UCSD-AML1 (cell line): ENCODE measurements around the gene AMPD2.

Experiments used
- DNase-seq: peaks from one replicate; lab custom pipeline; 2025; ENCODE audit not compliant: unreplicated experiment; lab: John Stamatoyannopoulos, UW

AMPD2 gene

DNA sequence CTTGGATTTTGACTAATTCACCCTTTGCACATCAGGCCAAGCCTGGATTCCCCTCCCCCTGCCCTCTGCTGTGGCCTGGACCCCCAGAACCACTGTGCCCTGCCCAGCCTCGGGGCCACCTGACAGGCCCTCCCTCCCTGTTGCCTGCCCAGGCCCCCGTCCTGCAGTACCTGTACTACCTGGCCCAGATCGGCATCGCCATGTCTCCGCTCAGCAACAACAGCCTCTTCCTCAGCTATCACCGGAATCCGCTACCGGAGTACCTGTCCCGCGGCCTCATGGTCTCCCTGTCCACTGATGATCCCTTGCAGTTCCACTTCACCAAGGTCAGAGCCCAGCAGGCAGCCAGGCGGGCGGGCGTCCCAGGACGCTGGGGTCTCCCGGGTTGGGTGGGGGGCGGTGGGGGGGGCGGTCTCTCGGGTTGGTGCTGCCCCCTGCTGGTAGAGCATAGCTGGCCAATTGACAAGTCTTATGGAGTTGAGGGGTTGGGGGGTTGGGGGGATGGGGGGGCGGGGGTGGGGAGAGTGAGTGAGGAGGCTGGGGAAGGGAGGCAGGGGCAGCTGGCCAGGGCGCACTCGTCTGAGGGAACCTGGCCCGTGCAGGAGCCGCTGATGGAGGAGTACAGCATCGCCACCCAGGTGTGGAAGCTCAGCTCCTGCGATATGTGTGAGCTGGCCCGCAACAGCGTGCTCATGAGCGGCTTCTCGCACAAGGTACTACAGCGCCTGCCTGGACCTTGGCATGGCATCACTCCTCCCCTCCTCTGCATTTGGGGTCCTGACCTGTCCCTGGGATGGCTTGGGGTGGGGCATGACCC, 10.7 kb downstream of the AMPD2 start:
- DNase-seq, result no peak

DNA sequence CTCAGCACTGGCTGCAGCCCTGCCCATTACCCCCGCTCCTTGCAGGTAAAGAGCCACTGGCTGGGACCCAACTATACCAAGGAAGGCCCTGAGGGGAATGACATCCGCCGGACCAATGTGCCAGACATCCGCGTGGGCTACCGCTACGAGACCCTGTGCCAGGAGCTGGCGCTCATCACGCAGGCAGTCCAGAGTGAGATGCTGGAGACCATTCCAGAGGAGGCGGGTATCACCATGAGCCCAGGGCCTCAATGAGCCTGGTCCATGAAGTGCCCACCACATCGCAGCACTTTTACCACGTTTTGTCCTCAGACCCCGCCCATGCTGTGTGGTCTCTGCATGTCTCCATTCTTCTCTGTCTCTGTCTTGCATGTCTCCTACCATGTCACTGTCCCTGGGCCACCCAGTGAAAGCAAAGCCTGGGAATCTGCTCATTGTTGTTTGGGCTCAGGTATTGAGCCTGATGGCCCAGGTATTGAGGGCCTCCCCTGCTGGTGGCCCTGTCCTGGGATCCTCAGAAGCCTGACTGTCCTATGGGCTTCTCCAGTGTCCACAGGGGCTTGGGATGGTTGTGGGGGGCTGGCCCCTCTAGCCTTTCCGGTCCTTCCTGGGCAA, 11.4 kb downstream of the AMPD2 start:
- DNase-seq, result no peak

DNA sequence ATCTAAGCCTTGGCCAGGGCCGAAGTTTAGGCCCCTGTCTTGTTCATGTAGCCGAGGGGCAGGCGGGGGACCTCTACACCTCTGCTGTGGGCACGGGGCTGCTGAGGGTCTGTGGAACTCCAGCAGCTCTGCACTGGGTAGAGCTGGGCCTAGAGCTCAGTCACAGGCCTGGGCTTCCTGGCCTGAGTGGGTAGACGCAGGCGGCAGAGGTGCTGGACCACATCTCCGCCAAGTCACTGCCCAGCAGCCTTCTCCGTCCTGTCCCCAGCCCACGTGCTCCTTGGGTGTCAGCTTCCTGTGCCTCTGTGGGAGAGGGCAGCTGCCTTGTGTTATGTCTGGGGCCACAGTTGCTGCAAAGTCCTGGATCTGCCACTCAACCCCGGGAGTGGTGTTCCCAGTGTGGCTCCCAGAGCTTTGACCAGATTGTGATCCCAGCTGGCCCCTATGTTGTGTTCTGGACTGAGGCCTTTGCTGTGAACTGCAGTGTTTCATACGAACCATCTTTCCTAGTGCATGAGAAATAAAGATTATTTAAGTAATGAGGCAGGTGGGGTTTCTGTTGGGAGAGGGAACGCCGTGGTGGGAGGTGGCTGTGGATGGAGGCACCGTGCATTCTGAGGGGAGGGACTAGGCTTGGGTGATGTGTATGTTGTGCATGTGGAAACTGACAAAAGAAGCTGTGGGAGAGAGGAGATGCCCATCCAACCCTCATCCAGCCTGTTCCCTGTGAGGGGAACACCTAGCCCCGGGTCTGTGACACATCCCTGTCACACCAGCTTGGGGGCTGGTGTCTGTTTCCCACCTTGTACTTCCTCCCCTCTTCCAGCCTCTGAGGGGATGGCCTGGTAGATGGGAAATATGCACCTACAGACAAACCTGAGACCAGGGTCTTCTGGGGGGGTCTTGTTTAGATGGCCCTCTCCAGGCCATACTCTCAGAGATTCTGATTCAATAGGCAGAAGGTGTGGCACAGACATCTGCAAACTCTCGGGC, 12.2 kb downstream of the AMPD2 start:
- no peak for DNase-seq

DNA sequence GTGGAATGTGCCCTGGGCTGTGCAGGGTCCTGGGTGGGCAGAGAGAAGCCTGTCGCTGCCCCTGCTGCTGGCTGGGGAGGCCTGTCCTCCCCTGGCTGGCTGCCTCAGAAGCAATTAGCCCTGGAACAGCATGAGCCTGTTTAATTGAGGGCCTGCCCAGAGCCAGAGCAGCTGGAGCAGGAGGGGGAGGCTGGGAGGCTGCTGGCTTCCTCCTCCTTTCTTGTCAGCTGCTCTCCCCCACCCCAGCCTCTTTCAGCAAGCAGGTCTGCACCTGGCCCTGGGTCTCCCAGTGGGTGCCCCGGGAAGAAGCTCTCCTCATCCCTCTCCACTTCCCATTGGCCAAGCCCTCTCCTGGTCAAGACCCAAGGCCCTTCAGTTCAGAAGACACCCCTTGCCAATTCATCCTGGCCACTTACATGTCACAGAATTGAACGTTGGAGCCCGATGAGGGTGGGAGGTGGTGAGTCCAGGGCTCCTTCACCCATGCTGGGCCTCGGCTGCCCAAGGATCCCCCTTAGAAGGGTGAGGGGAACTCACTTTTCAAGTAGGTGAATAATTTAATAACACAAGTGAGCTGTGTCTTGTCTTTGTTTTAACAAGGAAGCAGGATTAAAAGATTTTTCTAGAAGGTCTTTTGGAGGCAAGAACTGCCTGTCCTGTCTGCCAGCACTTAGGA, 13.2 kb downstream of the AMPD2 start:
- no peak for DNase-seq

DNA sequence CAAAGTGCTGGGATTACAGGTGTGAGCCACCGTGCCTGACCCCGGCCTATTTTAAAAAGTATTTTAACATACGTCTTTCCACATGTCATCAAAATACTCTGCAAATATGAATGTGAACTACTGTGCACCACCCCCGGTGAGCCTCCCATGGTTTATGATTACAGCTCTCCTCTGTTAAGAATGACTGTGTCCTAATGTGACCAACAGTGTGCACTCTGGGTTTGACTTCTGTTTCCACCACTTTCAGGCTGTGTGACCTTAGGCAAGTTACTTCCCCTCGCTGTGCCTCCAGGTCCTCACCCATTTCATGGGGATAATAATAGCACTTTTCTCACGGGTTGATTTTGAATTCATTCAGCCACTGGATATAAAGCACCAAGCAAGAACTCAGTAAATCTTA, 14.7 kb downstream of the AMPD2 start:
- DNase-seq, result no peak

DNA sequence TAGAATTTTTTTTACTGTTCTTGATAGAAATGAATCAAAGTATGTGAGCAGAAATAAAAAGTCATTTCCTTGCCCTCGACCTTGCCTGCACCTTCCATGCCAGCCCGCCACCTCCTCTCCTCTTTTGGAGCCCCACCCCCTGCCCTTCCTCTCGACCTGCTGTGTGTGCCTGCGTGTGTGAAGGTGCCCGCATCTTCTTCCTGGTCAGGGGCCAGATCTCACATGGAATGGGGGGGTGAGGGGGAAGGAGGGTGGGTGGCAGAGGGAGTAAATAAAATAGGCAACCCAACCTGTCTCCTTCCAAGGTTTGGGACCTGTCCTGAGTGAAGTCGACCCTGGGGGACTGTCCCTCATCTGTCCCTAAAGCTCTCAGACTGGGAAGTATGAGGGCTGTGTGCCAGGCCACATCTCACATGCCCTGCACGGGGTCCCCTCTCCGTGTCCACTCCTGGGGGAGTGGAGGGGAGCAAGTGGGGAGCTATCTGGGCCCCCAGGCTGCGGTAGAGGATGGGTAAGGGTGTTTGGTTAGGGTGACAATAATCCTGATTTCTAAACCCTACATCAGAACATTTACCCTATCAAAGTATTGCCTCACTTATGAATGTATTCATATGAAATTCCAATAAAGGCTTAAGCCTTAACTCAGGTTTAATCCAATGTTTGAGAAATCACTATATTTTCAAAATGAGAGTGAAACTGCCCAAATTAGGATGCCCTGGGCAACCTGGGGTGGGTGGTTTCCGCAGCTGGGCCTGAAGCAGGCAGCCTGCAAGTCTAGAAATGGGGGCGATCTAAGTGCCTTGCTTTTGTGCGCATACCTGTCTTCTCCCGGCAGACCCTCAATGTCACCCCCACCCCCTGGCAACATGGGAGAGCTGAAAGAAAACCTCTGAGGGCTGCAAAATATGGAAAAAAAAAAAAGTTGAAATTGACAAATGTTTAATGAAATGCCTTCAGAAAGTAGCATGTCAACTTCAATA, 15.4 kb downstream of the AMPD2 start:
- no peak for DNase-seq

DNA sequence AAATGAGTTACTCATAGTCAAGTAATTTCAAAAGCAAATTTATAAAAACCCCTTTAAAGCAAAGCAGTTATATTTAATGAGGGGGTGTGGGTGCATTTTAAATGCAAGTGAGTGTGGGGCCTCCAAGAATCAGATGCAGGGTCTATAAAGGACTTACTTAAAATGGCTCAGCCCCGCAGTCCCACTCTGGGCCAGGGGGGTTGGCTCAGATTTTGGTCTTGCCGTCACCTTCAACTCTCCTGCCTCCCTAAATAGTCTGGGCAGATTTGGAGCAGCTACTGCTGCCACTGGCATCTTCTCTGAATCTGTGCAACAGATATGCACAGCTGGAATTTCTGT, 16.2 kb downstream of the AMPD2 start:
- no peak for DNase-seq

DNA sequence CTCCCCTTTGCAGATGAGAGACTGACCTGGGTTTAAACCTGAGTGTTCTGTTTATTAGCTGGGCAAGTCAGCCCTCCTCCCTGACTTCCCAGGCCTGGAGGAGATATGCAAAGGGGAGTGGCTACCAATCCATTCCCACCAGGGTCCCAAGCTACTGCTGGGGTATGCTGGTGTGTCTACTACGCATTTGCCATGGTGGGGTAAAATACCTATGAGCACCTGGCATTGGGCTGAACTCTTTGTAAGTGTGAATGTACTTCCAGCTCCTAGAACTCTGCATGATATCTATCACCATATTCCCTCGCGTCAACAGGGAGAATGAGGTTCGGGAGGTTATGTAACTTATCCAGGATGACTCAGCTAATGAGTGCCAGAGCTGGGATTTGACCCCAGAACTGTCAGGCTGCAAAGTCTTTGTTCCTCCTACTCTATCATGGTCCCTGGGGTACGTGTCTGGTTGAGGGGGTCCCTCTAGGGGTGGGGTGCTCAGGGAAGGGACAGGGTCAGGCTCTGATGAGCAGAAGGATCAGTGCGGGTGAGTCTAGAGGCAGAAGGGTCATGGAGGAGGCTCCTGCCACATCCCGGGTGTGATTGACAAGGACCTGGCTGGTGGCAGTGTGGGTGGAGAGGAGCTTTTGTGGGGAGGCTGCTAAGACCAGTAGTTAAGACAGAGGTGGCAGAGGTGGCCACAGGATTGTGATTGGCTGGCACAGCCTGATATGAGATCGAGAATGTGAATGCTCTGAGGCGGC, 16.7 kb downstream of the AMPD2 start:
- DNase-seq, result no peak

DNA sequence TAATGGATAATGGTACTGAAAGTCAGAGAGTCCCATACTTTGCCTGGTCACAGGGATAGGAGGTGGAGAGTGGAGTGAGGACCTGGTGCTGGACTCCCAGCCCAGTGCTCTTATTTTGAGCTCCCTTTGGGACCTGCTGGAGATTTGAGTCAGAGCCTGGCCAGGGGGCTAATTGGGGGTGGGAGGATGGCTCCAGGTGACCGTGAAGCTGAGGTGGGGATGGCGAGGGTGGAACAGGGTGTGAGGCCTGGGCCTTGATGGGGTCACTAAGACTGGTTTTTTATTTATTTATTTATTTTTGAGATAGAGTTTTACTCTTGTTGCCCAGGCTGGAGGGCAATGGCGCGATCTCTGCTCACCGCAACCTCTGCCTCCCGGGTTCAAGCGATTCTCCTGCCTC, 17.8 kb downstream of the AMPD2 start:
- no peak for DNase-seq

DNA sequence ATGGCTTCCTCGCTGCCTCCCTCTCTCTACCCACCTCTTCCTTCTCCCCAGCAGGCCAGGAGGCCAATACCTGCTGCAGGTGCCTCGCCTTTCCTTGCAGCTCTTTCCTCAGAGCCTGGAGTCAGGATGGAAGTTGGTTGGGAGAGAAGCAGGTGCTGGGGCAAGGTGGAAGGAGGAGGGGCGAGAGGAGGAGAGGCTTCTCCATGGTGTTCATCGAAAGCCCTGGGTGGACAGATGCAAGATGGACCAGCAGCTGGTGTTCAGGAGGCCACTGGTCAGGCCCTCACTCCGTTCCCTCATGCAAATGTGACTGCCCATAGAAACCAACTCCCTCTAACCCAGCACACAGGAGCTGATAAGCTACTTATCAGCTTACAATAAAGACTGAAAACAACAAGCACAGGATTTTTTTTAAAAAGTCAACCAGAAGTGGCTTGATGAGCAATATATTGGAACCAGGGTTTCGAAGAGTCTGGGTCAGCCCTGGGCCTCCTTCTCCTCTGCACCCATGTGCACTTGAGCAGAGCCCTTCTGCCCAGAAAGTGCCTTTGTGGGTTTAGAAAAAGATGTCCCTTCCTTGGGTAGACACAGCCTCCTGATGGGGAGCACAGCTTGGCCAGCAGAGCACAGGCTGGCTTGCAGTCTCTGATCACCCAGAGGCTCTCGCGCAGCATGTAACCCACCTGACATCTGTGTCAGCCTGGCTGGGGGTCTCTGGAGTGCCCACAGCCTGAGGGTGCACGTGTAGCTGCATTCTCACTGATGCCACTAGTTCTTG, 19.6 kb downstream of the AMPD2 start:
- DNase-seq, result no peak

DNA sequence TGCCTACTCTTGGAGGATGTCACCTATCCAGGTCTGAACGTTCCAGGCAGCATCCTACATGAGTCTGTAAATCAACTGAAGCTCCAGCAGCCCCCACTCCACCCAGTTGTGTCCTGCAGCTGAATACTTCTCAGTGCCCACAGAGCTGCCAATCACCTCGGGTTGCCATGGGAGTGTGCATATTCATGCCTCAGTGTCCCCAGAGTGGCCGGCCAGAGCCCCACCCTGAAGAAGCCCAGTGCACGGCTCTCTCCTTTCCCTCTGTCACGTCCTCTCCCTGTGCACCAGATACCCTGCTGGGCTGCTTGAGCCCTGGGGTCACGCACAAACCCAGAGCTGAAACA, 20.2 kb downstream of the AMPD2 start:
- no peak for DNase-seq

DNA sequence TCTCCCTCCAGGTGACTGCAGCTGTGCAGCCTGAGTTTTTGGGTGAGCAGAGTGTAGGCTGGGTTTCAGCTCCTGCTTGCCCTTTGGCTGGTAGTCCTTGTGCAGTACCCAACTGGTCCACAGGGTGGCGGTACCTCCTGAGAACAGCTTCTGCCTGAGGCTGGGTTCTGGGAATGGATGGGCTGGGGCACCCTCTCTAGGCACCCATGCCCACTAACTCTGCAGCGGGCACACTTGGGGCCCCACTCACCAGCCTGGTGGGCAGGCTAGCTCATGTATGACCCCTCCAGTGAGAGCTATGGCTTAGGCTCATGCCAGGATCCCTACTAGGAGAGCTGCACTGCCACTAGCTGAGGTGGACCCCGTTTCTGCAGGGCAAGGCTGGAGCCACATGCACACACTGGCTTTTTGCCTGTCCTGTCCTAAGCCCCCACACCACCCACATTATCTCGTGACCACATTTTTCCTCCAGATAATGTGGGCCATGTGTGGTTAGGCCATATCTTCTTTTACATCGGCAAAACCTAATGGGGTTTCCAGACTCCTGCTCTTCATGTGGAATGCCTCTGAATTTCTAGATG, 20.7 kb downstream of the AMPD2 start:
- peak; percentile 83 for DNase-seq

DNA sequence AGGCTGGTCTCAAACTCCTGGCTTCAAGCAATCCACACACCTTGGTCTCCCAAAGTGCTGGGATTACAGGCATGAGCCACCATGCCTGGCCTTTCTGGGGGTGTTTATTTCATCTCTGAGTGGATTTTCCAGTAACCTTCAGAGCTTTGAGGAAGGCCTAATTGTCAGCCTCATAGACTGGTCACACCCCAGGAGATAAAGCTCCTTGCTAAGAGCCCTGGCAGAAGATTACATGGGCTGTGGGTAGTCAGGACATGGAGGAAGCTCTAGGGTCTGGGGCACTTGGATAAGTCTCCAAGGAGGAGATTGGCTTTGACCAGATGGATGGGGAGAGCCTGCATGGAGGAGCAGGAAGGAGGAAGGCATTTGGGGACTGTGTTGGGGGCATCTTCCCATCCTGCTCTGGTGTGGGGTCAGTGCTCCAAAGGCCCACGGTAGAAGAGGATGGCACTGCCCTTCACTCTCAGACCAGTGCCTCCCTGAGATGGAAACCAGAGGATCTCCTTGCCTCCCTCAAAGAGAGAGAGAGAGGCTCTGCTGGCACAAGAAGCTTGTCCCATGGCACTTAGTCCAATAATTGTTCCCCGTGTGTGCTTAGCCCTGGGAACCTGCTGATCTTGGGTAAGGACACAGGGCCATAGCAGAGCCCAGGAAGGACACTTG, 21.6 kb downstream of the AMPD2 start:
- no peak for DNase-seq

DNA sequence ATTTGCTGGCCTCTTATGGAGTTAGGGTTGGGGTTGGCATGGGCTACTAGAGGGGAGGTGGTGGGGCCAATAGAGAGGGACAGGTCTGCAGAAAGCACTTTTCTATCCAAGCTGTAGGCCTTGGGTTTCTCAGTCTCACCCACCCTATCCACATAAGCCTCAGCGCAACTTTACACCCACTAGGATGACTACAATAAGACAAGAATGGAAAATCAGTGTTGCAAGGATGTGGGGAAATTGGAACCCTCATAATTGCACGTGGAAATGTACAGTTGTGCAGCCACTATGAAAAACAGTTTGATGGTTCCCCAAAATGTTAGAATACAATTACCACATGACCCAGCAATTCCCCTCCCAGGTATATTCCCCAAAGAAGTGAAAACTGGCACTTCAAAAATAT, 22.2 kb downstream of the AMPD2 start:
- no peak for DNase-seq

DNA sequence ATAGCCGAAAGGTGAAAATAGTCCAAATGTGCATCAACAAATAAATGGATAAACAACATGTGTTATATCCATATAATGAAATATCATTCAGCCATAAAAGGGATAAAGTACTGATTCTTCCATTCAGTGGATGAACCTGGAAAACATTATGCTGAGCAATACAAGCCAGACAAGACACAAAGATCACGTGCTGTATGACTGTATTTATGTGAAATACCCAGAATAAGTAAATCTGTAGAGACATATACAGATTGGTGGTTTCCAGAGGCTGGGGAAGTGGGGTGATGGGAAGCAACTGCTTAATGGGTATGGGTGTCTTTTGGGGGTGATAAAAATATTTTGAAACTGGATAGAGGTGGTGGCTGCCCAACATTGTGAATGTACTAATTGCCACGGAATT, 23.0 kb downstream of the AMPD2 start:
- DNase-seq, result no peak

DNA sequence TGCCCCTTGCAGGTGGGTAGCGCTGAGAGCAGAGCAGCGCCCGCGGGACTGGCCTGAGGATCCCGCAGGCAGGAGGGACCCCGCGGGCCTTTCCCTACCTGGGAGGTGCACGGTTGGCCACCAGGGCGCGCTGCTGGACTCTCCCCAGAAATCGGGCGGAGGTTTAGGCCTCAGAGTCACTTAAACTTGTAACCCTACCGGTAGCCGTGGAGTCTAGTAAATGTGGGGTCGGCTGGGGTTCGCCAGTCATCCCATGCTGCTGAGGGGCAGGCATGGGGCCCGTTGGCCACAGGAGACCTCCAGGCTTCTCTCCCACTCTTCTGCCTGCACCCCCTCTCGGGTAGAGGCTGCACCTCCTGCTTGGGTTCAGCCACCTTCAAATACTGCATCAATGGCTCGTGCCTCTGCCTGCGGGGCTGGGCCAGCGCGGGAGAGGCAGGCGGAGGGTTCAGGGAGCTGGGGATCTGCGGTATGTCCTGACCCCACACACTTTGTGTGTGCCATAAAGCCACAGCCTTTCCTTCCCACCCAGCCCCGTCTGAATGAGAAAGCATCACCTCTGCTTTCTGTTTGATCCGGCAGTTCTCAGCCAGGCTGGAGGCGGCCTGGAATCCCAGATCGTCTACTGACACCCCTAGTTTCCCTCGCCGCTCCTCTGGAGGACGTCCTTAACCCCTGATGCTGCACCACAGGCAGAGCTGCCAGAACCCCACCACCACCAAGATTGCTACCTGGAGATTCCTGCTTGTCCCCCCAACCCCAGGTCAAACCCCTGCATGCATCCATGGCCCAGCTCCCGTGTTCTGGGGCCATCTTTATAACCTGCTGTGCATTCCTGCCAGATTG, 24.0 kb downstream of the AMPD2 start:
- peak; percentile 83 for DNase-seq

DNA sequence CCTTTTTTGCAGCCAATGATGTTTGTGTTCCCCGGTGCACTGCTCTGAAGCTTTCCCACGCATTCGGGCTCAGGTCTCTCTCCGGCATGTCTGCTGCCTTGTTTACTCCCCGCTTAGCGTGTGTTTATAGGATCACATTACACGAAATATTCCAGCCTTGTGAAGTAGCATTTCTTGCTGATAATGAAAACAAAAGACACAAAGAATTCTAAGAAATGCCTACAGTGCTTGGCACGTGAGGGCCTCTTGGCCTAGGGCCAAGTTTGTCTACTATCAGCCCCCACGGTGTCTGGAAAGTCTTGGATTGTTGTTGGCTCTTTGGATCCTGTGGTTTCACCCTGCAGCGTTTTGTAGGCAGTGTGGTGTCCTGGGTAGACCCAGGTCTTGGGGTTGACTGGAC, 25.0 kb downstream of the AMPD2 start:
- DNase-seq, result no peak
